NCI-H82 treated with DMSO at 0.1 percent for 48 hours (cell line): ENCODE data around the gene MYO5A.

ENCODE experiments used
- DNase-seq: peaks from one replicate; lab custom pipeline; 2025; ENCODE audit not compliant: unreplicated experiment; lab: John Stamatoyannopoulos, UW

The MYO5A gene

DNA sequence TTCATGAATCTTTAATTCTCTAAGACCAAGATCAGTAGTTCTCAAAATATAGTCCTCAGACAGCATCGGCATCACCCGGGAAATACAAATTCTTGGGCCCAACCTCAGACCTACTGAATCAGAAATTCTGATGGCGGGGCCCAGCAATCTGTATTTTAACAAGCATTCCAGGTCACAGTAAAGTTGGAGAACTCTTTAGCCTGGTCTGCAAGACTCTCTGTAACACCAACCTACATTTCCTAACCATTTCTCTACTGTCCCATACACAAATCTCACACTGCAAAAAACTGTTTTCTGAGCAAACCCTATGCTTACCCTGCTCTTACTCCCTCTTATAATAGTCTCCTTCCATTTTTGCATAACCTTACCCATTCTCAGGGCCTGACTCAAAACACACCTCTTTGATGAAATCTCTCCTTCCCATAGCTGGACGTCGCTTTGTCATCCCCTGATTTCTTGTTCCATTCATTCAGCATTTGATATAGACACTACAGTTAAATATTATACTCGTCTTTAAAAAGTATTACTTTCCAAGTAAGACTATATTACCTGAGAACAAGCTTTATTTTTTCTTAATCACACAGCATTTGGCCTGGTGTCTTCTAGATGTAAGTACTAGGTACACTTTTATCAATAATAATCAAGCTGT, 149.8 kb downstream of the MYO5A start:
- DNase-seq: no peak

DNA sequence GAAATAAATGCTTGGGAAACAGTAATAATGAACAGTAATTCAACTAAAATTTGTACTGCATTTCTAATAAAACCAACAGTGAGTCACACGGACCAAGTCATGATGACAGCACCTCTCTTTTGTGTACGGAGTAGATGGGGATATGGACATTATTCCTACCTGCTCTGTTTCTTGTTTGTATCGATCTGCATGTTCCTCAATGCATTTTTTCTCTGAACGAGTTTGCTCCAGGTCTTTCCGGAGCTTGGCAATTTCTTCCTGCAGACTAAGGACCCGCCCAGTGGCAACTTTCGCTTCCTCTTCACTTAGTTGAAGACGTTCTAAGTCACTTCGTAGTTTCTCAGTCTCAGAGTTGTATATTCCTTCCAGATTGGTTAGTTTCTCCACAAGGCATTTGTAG, 158.7 kb downstream of the MYO5A start:
- DNase-seq: no peak

DNA sequence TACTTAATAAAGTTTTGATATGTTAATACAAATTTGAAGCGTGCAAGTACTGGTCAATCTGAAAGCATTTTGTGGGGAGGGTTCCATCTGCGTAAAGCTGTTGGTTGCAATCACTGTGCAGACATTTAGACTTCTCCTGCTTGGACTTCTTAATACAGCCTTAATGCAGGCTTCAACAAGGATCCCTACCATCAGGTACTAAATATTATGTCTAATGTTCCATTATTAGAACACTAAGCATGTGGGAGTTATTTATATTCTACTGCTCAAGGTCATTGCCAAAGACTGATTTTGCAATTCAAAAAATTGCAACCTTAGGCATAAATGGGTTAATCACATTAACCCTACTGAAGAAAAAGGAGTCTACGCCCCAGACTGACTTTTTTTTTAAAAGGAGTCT, 159.2 kb downstream of the MYO5A start:
- no peak for DNase-seq

DNA sequence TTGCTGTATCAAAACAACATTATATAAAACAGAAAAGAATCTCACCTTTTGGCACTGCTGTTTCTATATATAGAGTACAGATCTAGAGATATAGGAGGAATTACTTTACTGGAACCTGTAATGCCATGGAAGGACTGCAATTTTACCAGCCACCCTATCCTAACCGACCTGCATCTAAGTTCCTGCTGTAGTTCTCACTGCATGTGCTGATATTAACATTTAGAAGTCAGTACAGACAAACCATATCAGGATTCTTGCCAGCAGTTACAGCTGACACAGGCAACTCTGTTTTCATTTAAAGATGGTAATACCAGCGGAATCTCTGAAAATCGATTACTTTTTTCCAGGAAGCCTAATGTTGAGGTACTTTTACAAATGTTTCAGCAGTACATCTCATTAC, 159.7 kb downstream of the MYO5A start:
- no peak for DNase-seq

DNA sequence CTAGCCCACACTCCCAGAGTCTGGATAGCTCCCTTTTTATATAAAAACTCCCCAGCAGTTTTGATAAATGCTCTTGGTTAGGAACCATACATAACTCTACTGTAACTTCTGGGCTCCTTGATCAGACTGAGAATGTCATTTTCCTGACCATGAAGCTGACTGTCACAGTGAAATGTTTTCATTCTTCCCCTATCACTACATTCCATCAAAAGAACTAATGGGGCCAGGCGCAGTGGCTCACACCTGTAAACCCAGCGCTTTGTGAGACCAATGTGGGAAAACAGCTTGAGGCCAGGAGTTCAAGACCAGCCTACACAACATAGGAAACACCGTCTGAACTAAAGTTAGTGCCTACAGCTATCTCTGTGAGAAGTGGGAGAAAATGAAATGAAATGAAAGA, 160.3 kb downstream of the MYO5A start:
- no peak for DNase-seq

DNA sequence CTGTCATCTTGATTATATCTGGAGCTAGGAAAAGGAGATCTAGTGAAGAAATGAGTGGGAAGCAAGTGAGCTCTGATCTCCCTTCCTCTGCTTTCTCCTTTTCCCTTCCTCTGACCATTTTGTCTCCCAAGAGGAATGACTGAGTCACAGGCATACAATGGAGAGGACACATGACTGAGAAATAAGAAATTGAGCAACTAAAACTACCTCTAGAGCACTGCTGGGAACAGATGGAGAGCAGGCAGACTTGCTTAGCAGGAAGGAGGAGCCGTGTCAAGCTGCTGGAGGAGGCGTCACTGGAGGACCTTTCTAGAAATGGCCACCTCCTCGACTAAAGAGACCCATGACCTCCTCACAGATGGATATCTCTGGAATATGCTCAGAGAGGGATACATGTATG, 166.2 kb downstream of the MYO5A start:
- DNase-seq: no peak

DNA sequence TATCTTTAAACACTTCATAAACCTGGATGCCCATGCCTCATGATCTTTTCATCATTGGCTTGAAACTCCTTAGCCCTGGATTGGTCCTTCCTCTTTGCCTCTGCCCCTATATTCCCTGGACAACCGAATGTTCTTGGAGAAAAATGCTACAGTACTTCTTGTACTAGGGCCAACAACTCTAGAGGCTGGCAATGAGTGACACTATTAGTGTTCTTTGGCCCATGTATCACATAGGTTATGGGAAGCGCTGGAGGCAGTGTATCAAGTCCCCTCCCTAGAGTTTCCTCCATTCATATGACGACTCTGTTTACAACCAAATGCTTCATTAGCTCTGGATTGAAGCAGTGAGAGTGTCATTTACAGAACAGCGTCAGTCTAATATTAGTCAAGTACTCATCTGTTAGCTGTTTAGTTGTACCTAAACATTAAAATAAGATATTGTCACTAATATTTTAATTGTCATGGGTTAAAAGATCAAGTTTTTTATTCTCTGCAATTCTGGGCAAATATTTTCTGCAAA, 166.6 kb downstream of the MYO5A start:
- DNase-seq: no peak

DNA sequence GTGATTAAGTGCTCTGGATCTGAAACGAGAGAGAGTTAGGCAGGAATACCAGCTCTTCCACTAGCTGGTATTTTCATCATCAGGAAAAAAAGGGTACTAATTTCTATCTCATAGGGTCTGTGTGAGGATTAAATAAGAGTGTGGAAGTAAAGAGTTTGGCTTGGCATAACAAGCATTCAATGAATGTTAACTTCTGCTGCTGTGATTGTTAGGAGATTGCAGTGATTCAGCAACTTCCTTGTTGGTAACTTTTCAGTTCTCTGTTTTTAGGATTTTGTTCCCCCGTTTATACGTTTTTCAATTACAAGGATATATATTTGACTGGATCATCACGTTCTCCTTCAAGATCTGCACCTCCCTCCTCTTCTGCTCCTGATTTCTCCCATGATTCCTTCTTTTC, 167.2 kb downstream of the MYO5A start:
- no peak for DNase-seq

DNA sequence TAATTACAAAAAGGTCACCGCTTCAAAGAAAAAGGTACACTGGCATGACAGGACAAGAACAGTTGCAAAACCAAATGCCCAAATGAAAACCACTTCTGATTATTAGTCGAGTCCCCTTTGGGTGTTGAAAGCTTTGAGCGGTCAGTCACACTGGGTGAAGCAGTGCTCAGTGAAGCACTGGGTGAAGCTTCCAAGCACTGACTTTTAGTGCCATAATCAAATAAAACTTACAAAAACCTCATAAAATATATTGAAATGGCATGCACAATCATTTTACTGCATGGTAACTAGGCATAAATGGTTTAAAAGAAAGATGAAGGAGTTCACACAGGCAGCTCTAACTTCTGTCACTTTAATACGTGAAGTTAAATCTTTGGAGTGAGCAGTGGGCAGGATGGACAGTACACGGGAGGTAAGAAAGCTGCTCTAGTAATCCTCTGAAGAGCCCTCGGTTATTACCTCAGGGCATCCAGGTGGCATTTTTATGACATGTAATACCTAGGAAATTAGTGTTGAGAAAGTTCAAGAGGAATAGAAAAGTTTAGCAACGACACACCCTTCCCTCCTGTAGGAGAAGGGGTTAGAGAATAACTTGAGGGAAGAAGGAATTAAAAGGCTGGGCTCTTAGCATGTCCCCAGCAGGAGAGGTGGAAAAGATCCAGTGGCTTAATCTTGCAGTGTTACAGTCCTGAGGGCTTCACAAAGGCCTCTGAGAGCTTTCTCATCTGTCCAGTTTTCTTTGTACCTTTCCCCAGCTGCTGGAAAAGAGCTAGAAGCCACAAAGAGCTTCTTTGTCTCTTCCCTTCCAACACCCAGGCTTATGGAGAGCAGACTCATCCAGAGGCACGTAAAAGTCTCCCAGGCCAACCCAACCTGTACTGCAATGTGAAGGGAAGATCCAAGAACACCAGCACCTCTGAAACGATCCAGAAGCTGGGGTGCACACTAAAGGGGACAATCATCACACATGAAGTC, 168.2 kb downstream of the MYO5A start:
- no peak for DNase-seq

DNA sequence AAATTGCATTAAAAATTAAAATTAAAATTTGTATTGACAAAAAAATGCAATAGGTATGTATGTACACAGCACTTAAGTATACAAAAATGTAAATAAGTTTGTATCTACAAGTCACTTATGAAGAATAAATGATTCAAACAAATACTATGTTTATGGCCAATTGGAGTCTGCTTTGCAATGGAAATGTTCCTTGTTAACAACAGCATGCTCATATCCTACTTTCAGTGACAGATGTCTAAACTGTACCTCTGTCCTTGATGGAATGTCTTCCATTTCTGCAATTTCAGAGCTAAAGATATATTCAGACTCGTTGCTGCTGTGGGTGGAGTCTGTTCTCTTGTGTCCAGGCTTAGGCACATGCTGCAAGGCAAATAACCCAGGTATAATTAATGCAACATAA, 169.0 kb downstream of the MYO5A start:
- no peak for DNase-seq

DNA sequence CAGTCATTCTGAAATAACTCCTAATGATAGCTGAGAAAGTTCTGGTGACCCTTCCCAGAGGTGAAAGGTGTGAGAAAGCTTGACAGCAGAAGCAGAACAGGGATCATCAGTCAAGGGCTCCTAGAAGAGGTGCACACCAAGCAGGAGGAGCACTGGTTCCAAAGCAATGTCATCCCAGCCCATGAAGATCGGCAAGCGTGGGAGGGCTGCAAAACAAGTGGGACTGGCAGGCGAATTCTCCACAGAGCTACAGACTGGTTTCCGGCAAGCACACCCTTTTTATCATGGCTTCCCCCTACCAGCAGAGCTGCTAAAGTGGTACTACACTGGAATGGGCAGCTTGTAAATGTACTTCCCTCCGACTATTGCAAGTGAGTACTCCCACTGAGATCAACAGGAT, 170.7 kb downstream of the MYO5A start:
- DNase-seq: no peak

DNA sequence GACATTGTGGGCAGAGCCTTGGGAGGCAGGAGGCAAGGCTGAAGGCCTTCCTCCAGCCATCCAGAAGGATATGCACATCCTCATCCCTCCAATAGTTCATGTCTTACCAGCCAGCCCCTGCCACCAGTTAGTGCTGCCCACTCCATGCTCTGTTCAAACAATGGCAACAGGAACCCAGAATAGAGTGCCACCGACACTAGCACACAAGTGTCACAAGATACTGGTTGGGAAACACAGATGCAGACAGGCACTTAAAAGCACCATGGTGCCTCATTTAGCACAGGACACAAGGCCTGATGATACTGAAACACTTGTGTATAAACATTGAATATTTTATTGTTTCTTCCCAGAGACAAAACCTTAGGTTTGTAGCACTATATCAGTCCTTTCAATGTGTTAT, 176.6 kb downstream of the MYO5A start:
- DNase-seq: no peak

DNA sequence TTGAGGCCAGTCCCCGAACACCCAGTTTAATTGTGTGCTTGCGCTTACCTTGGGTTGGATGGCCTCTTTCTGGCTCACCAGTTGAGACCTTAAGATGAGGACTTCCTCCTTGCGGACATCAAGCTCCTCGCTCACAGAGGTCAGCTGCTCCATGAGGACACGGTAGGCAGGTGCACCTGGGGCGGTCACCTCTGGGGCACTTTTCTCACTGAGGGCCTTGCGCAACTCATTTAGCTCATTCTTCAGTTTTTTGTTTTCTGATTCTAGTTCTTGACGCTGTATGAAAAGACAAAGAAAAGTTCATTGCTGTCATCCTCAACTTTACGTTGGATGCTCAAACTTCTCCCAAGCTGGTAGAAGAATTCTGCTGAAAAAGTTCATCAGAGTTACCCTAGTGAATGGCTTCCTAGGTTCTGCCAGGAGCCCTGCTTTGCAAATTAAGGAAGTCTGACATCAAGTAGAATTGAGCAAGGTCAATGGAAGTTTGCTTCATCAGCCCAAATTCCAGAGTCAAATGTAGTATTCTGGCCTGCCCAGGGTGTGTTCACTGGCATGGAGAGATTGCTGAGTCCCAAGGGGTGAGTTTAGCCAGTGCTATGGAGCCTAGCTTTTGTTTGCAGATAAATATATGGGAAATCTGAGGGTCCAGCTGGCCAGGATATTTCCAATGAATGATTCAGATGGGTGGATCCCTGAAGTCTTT, 177.3 kb downstream of the MYO5A start:
- no peak for DNase-seq

DNA sequence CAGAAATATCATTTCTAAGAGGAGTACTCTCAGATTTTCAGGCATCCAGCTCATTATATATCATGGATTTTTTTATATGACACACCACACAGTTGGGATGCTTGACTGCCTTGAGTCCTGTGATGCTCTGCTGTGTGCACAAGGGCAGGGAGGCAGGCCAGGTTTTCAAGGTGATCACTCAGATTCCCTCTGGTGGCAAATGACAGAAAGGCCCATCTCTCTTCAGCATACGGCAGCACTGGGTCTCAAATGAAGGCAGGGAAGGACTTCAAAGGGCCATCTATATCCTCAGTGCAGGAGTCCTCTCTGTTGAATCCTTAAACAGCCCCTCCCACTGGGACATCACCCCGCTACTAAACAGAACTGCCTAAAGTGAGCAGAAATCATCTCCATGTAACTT, 178.3 kb downstream of the MYO5A start:
- DNase-seq: no peak

DNA sequence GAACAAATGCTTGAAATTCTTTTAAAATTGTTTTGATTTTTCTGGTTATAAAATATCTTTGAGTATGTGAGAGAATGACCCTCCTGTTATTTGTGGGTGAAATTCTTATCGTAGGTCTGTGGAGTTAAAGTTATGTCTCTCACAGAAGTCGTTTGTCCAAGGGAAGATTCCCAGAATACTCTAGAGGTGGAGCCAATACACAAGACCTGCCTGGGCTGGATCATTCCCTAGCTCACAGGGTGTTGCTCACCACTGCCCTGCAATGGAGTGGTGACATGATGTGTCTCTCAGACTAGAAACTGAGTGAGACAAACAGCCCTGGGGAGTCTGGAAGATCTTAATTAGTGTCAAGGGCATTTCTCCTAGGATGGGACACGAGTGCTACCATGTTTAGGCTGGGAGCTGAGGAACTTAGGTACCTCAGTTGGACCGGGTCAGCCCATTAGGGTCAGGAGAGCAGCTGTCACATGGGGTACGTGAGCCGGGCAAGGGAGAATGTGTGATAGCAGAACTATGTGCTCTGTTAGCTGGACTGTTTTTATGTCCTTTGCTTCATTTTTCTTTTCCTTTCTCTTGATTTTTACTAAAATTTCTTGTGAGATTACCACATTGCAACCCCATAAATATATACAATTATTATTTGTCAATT, 179.5 kb downstream of the MYO5A start:
- no peak for DNase-seq

DNA sequence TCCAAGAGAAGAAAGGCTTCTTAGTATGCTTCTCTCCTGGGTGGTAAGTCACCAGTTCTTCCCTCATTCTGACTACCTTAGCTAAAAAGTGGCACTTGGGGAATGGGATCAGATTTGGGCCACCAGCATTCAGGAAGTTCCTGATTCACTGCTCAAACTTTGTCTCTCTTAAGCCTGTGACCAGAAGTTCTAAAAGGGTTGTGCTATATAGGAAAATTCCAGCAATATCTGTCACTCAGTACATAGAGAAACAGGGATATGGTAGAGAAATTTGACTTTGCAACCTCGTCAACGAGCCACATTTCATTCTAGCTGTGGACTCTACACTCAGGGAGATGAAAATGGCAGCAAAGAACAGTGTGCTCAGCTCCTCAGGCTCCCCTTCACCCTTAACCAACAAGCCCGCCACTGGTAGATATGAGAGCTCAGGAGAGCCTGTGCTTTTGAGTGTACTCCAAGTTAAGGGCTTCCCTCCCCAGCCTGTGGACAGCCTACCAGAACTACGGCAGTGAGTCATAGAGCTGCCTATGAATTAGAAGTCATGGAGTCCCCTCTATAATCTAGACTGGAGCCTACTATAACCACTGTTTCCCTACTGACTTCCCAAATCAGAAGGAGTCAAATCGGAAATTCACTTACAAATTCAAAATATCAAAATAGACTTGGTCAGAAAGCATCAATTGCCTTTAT, 180.5 kb downstream of the MYO5A start:
- no peak for DNase-seq

DNA sequence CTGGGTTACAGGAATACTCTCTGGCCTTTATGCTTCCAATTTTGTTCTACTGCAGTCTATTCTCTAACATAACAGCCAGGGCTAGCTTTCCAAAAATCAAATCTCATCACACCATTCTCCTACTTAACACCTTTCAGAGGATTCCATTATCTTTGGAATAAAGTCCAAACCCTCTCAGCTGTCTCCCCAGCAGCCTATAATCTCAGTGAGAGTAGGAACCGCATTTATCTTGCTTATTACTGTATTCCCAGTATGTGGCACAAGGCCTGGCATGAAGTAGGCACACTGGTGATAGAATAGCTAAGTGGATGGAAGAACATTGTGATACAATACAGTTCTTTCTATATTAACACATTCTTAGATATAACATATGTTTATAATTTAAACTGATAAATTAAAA, 184.1 kb downstream of the MYO5A start:
- no peak for DNase-seq

DNA sequence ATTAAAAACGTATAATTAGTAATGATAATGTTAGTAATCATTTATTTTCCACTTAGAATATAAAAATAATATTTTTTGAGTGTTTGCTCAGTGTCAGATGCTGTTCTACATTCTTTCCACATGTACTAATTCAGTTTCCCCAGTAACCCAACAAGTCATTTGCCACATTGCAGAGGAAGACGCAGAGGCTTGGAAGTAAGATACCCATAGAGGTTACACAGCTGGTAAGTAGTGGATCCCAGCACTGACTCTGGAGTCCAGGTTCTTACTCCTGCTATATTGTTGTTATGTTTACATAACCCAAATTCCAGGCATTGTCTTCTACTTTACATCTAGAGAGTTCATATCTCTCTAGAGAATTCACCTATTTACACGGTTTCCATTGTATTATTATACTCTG, 184.8 kb downstream of the MYO5A start:
- DNase-seq: no peak

DNA sequence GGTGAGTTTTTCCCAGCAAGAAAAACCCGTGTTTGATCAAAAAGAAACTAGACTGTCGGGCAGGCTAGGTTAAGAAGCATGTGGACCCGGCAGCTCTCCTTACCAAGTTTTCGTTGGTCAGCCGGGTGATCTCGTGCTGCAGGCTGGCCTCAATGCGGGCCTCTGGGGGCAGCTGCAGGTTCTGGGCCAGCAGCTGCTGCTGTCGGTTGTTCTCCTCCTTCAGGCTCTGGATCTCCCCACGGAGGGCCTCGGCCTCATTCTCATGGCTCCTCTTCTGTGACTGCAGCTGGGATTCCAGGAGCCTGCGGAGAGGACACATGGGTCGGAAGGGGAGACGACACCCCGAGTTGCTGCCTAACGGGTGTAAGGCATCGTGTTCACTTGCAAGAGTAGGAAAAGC, 188.6 kb downstream of the MYO5A start:
- no peak for DNase-seq

DNA sequence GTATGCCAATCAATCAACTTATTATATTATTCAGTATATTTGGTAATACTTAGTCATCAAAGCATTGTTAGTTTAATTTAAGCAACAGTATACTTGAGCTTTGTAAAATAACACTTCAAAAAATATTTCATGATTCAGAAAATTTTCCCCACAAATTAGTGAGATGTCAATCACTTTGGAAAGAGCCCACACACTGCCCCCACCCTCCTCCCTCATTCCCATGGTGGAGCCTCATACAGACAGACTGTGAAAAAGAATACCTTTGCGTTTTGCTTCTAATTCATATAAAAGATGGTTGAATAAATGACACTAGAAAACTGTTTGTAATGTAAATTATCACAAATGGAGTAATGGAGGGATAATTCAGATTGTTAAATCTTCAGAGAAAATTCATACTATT, 189.8 kb downstream of the MYO5A start:
- no peak for DNase-seq

DNA sequence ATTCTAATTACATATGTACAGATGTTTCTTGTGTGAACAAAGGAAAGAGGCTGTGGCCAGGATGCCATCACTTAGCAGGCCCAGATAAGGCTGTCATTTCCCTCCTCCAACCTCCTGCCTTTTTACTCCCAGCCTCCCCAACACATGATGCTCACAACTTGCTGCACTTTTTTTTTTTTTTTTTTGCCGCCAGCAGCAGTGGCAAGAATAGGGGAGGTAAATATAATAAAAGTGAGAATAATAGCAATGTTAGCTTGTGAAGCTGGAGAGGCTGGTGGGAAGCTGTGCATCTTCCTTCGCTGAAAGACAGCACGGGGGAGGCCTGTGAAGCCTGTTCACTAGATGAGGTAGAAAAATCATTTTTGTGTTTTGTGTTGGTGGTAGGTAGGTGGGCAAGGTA, 190.6 kb downstream of the MYO5A start:
- DNase-seq: no peak
